GM19468 (cell line): ENCODE results near the gene SIGMAR1.

ENCODE experiments used
- ATAC-seq: cut with Tn5 transposase; IDR thresholded peaks from one replicate; pipeline ENCODE4 v1.9.1; 2021; ENCODE audit warnings: mild to moderate bottlenecking, moderate library complexity, moderate number of reproducible peaks; ENCODE audit not compliant: unreplicated experiment; ENCODE audit errors: extremely low read depth

Gene SIGMAR1

GRCh38 chr9:34637356-34638137 is at the start of gene SIGMAR1:
Gene SIGMAR1 (minus strand): TSS chr9:34637787. CDS start chr9:34637697, 90 bp downstream.
- ATAC-seq = peak; percentile 64

- ATAC-seq = no peak
These were observed 49.1 kb upstream of the SIGMAR1 start for GRCh38 chr9:34686732-34687131.

GRCh38 chr9:34686231-34686630 is 48.6 kb upstream of the SIGMAR1 start:
- no peak for ATAC-seq

GRCh38 chr9:34685591-34685990 is 48.0 kb upstream of the SIGMAR1 start:
- ATAC-seq = no peak

GRCh38 chr9:34684816-34685215 is 47.2 kb upstream of the SIGMAR1 start:
- no peak for ATAC-seq

GRCh38 chr9:34684145-34684544 is 46.6 kb upstream of the SIGMAR1 start:
- ATAC-seq = no peak

GRCh38 chr9:34675869-34676268 is 38.3 kb upstream of the SIGMAR1 start:
- no peak for ATAC-seq

- ATAC-seq = no peak
These were observed 37.6 kb upstream of the SIGMAR1 start for GRCh38 chr9:34675048-34675714.

- ATAC-seq = no peak
These were observed 36.9 kb upstream of the SIGMAR1 start for GRCh38 chr9:34674440-34674839.

- no peak for ATAC-seq
These were observed 33.7 kb upstream of the SIGMAR1 start for GRCh38 chr9:34671307-34671706.

- no peak for ATAC-seq
These were observed 32.4 kb upstream of the SIGMAR1 start for GRCh38 chr9:34669809-34670562.

- ATAC-seq = peak; percentile 21
These were observed 28.0 kb upstream of the SIGMAR1 start for GRCh38 chr9:34665381-34666250.

GRCh38 chr9:34665067-34665380 is 27.4 kb upstream of the SIGMAR1 start:
- peak; percentile 10 for ATAC-seq

GRCh38 chr9:34664281-34665066 is 26.9 kb upstream of the SIGMAR1 start:
- no peak for ATAC-seq

- no peak for ATAC-seq
These were observed 25.7 kb upstream of the SIGMAR1 start for GRCh38 chr9:34663303-34663605.

- ATAC-seq = no peak
These were observed 25.1 kb upstream of the SIGMAR1 start, which contains the start of gene CCL27 for GRCh38 chr9:34662526-34663302. Gene CCL27 (minus strand): TSS chr9:34662657. CDS start chr9:34662633, 24 bp downstream.

GRCh38 chr9:34659592-34660253 is 22.1 kb upstream of the SIGMAR1 start:
- ATAC-seq = no peak

- no peak for ATAC-seq
These were observed 20.9 kb upstream of the SIGMAR1 start for GRCh38 chr9:34658461-34658860.
